Glutamatergic neuron (in vitro differentiated cells): ENCODE measurements around the gene RABEP2. TPM values are rescaled to one million over a fixed set of nuclear protein-coding genes. Genes with fewer than 3 reads are reported as not detected.

Experiments used
- DNase-seq: peaks from one replicate; pipeline ENCODE4 v3.0.0; 2022
- H3K27ac Mint-ChIP-seq: one replicate; pipeline ENCODE4 v1.8.0; 2020; ENCODE audit warnings: mild to moderate bottlenecking, mixed read lengths, inconsistent platforms; ENCODE audit not compliant: unreplicated experiment
- H3K27me3 Mint-ChIP-seq: one replicate; pipeline ENCODE4 v1.8.0; 2020; ENCODE audit warnings: mild to moderate bottlenecking, moderate library complexity, mixed read lengths, inconsistent platforms; ENCODE audit not compliant: unreplicated experiment
- H3K36me3 Mint-ChIP-seq: one replicate; pipeline ENCODE4 v1.8.0; 2020; ENCODE audit warnings: mild to moderate bottlenecking, mixed read lengths, inconsistent platforms; ENCODE audit not compliant: unreplicated experiment
- H3K4me1 Mint-ChIP-seq: one replicate; pipeline ENCODE4 v1.8.0; 2020; ENCODE audit warnings: mild to moderate bottlenecking, low read depth, mixed read lengths, inconsistent platforms; ENCODE audit not compliant: unreplicated experiment
- H3K4me3 Mint-ChIP-seq: one replicate; pipeline ENCODE4 v1.8.0; 2020; ENCODE audit warnings: mild to moderate bottlenecking, mixed read lengths, inconsistent platforms; ENCODE audit not compliant: unreplicated experiment
- H3K9me3 Mint-ChIP-seq: one replicate; pipeline ENCODE4 v1.8.0; 2020; ENCODE audit warnings: mild to moderate bottlenecking, moderate library complexity, mixed read lengths, inconsistent platforms; ENCODE audit not compliant: unreplicated experiment
- total RNA-seq: library from RNA; stranded (reverse); fragmentation: NEBNext Ultra II Directional; extraction: Animal tissue kit (Norgen Biotek cat#: 25700); gene quantifications from one replicate; pipeline ENCODE4 v1.2.1, GENCODE V29; 2021; ENCODE audit not compliant: unreplicated experiment
- TF ChIP-seq, protein P1 (sequence below): fragments of 200-600 bp; sonication (generic); IDR thresholded peaks from one replicate; pipeline ENCODE4 v1.5.0; 2021; ENCODE audit not compliant: partially characterized antibody, unreplicated experiment

The RABEP2 gene
- total RNA-seq, 1 donor from 2014 or later: 15.3 TPM

DNA sequence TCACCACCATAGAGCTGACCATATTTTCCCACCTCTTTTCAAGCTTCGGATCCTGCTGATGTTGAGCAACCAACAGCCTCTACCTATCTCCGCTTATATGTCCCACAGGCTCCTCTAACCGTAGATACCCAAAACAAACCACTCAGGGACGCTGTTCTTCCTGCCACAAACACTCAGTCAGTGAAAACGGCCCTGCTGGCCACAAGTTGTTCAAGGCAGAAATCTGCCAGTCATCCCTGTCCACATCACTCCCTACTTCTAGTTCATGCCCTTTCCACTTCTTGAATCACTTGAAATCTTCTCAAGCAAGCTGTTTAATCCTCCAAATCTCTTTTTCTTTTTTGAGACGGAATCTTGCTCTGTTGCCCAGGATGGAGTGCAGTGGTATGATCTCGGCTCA is 7.9 kb downstream of the RABEP2 start:
- Mint-ChIP-seq H3K27ac (no peak overlapping the region), H3K4me3 (no peak overlapping the region), H3K9me3 (no peaks in the 10 kb centered on the region)

GRCh38 chr16:28915181-28915580 is 9.9 kb downstream of the RABEP2 start:
- H3K27me3 Mint-ChIP-seq: peaks cover 2% of the 10 kb centered on the region
- H3K4me1 Mint-ChIP-seq: peaks cover 4% of the 10 kb centered on the region
- TF ChIP-seq, protein P1, sequence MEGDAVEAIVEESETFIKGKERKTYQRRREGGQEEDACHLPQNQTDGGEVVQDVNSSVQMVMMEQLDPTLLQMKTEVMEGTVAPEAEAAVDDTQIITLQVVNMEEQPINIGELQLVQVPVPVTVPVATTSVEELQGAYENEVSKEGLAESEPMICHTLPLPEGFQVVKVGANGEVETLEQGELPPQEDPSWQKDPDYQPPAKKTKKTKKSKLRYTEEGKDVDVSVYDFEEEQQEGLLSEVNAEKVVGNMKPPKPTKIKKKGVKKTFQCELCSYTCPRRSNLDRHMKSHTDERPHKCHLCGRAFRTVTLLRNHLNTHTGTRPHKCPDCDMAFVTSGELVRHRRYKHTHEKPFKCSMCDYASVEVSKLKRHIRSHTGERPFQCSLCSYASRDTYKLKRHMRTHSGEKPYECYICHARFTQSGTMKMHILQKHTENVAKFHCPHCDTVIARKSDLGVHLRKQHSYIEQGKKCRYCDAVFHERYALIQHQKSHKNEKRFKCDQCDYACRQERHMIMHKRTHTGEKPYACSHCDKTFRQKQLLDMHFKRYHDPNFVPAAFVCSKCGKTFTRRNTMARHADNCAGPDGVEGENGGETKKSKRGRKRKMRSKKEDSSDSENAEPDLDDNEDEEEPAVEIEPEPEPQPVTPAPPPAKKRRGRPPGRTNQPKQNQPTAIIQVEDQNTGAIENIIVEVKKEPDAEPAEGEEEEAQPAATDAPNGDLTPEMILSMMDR: no peak
- H3K27ac Mint-ChIP-seq: no peak overlapping the region
- DNase-seq: no peak
- H3K9me3 Mint-ChIP-seq: no peaks in the 10 kb centered on the region
- peaks cover 11% of the 10 kb centered on the region for H3K36me3 Mint-ChIP-seq
- no peak overlapping the region for H3K4me3 Mint-ChIP-seq

More for the DNA sequence above, 7.9 kb downstream of the RABEP2 start:
- DNase-seq: no peak
- Mint-ChIP-seq H3K4me1 (peaks cover 4% of the 10 kb centered on the region), H3K36me3 (peaks cover 11% of the 10 kb centered on the region), H3K27me3 (peaks cover 2% of the 10 kb centered on the region)
- TF ChIP-seq, protein P1: no peak

GRCh38 chr16:28913946-28914724 is 10.9 kb downstream of the RABEP2 start:
- no peak overlapping the region for H3K4me3 Mint-ChIP-seq
- no peak for DNase-seq

GRCh38 chr16:28912558-28912957 is 12.5 kb downstream of the RABEP2 start:
- TF ChIP-seq, protein P1: no peak
- peaks cover 11% of the 10 kb centered on the region for H3K36me3 Mint-ChIP-seq
- H3K4me3 Mint-ChIP-seq: no peak overlapping the region
- DNase-seq: no peak
- H3K4me1 Mint-ChIP-seq: no peaks in the 10 kb centered on the region
- H3K9me3 Mint-ChIP-seq: no peaks in the 10 kb centered on the region
- no peak overlapping the region for H3K27ac Mint-ChIP-seq
- H3K27me3 Mint-ChIP-seq: peaks cover 2% of the 10 kb centered on the region

More at GRCh38 chr16:28913946-28914724, 10.9 kb downstream of the RABEP2 start:
- TF ChIP-seq, protein P1: no peak
- H3K27me3 Mint-ChIP-seq: peaks cover 2% of the 10 kb centered on the region
- no peaks in the 10 kb centered on the region for H3K9me3 Mint-ChIP-seq
- H3K36me3 Mint-ChIP-seq: peaks cover 11% of the 10 kb centered on the region
- no peak overlapping the region for H3K27ac Mint-ChIP-seq
- H3K4me1 Mint-ChIP-seq: no peaks in the 10 kb centered on the region
